ENCODE data around the gene XCR1. TPM values are rescaled to one million over a fixed set of nuclear protein-coding genes. Genes with fewer than 3 reads are reported as not detected.

The XCR1 gene
- total and polyA plus RNA-seq, 2 experiments from 2014 or later = 0.27 to 0.30 TPM

DNA sequence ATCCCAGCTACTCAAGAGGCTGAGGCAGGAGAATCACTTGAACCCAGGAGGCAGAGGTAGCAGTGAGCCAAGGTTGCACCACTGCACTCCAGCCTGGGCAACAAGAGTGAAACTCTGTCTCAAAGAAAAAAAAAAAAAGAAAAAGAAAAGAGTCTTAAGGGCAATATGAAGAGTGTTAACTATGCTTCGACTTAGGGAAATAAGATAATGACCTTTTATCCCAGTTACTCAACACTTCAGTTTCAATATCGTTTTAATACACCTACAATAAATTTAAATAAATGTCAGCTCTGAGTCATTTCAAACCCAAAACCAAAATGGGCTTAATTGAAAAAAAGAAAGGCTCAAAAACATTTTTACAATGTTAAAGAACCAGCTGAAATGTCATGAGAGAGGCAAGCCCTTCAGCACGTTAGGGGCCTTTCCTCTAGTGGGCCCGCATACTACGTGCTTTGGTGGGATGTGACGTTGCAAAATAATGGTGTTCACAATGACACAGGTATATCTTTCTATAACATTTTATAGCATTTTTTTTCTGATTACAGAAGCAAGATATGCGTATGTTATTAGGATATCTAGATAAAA, 47.0 kb downstream of the XCR1 start:
- Histone ChIP-seq H3K79me2 (peaks cover 4% of the 10 kb centered on the region), H2AFZ (no peak overlapping the region), H3K36me3 (replicated peaks; ENCODE audit: insufficient read depth, low read depth) (peaks cover 6% of the 10 kb centered on the region), H3K9me2 (replicated peaks; ENCODE audit: insufficient read depth) (no peaks in the 10 kb centered on the region), H3K27ac (no peak overlapping the region), H3K4me2 (no peak overlapping the region), H3K9me3 (ENCODE audit: low read depth) (no peaks in the 10 kb centered on the region), H3K4me3 (no peak overlapping the region), H4K20me1 (ENCODE audit: insufficient read depth, poor library complexity, severe bottlenecking) (no peaks in the 10 kb centered on the region), H3K27me3 (no peaks in the 10 kb centered on the region), H3K4me1 (ENCODE audit: insufficient read depth) (peaks cover 21% of the 10 kb centered on the region)
- DNase-seq (ENCODE audit: low spot score) = no peak
- TF ChIP-seq, protein P1, sequence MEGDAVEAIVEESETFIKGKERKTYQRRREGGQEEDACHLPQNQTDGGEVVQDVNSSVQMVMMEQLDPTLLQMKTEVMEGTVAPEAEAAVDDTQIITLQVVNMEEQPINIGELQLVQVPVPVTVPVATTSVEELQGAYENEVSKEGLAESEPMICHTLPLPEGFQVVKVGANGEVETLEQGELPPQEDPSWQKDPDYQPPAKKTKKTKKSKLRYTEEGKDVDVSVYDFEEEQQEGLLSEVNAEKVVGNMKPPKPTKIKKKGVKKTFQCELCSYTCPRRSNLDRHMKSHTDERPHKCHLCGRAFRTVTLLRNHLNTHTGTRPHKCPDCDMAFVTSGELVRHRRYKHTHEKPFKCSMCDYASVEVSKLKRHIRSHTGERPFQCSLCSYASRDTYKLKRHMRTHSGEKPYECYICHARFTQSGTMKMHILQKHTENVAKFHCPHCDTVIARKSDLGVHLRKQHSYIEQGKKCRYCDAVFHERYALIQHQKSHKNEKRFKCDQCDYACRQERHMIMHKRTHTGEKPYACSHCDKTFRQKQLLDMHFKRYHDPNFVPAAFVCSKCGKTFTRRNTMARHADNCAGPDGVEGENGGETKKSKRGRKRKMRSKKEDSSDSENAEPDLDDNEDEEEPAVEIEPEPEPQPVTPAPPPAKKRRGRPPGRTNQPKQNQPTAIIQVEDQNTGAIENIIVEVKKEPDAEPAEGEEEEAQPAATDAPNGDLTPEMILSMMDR (IDR thresholded peaks at IDR 0.05; ENCODE audit: poor library complexity) = no peak
- TF ChIP-seq EZH2 (IDR thresholded peaks at IDR 0.05; ENCODE audit: borderline replicate concordance) = no peak
- 97% methylated on average over 7 of the region's 7 CpGs for WGBS (ENCODE audit: low lambda C conversion rate, missing lambda C conversion rate)

DNA sequence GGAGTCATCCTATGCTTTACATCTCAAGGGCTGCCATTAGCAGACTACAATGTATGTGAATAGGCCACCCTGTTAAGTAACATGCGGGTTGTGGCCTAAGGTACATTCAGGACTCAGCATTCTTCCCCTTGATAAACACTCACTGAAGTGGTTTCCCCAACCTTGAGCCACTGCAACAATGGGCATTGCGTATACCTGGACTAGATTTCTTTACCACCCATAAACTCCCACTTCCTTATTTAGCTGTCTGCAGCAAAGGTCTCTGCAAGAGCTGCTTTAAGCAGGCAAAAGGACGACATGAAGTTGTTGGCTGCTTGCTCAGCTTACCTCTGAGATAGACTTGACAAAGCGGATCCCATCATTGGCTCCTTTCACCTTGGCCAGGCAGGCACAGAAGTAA, 47.9 kb downstream of the XCR1 start:
- peaks cover 6% of the 10 kb centered on the region for H3K36me3 ChIP-seq (replicated peaks; ENCODE audit: insufficient read depth, low read depth)
- DNase-seq (ENCODE audit: low spot score) = no peak
- WGBS (ENCODE audit: low lambda C conversion rate, missing lambda C conversion rate) = 98% methylated on average over 4 of the region's 4 CpGs

DNA sequence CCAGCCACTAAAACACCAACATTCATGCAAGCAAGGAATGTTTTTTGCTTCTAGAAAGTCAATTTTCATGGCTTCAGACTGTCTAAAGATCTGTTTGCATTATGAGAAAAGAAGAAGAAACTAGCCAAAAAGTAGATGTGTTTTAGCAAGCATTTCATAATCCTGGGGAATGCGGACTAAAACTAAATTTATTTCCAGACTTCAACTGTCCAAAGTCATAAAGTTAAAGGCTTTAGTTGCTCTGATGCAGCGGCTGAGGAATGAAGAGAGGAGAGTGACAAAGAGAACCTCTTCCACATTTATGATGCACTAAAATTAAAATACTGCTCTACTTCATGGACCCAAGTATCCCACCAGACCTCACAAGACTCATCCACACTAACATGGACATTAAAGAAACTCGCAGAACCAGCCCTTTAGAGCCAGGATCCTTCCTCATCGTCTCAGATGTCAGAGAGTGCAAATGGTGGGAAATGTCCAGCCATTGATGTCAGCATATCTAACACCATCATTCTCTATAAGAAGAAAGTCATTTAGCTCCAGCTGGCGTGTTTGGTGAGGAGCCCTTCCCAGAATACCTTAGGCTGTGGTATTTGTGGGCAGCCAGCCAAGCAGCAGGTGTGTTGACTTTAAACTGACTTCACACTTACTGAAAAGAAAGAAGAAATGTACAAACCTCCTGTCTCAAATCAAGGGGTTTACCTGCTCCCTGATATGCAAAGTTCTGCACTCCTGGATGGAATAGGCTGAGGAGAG, 49.1 kb downstream of the XCR1 start:
- no peaks in the 10 kb centered on the region for H3K27me3 ChIP-seq
- WGBS (ENCODE audit: low lambda C conversion rate, missing lambda C conversion rate) = 91% methylated on average over 5 of the region's 5 CpGs
- H3K9me2 ChIP-seq (replicated peaks; ENCODE audit: insufficient read depth) = no peaks in the 10 kb centered on the region
- H3K4me3 ChIP-seq = no peak overlapping the region
- H3K36me3 ChIP-seq (replicated peaks; ENCODE audit: insufficient read depth, low read depth) = peaks cover 6% of the 10 kb centered on the region
- TF ChIP-seq EZH2 (IDR thresholded peaks at IDR 0.05; ENCODE audit: borderline replicate concordance) (no peak), EZH2phosphoT487 (IDR thresholded peaks at IDR 0.05; ENCODE audit: low read depth, severe bottlenecking, unreplicated experiment) (no peak)
- TF ChIP-seq, protein P1 (IDR thresholded peaks at IDR 0.05; ENCODE audit: poor library complexity) = no peak
- peak overlapping the region; percentile 11 for H3K27ac ChIP-seq
- H4K20me1 ChIP-seq (ENCODE audit: insufficient read depth, poor library complexity, severe bottlenecking) = no peaks in the 10 kb centered on the region
- H3K79me2 ChIP-seq = no peaks in the 10 kb centered on the region
- no peak overlapping the region for H3K4me2 ChIP-seq
- H3K9me3 ChIP-seq (ENCODE audit: low read depth) = no peaks in the 10 kb centered on the region
- no peak overlapping the region for H2AFZ ChIP-seq
- H3K4me1 ChIP-seq (ENCODE audit: insufficient read depth) = peaks cover 3% of the 10 kb centered on the region
- DNase-seq (ENCODE audit: low spot score) = peak; percentile 35

More for the DNA sequence above, 47.9 kb downstream of the XCR1 start:
- no peaks in the 10 kb centered on the region for H3K79me2 ChIP-seq
- H2AFZ ChIP-seq = no peak overlapping the region
- peaks cover 12% of the 10 kb centered on the region for H3K4me1 ChIP-seq (ENCODE audit: insufficient read depth)
- H3K9me3 ChIP-seq (ENCODE audit: low read depth) = no peaks in the 10 kb centered on the region
- no peak overlapping the region for H3K27ac ChIP-seq
- TF ChIP-seq, protein P1 (IDR thresholded peaks at IDR 0.05; ENCODE audit: poor library complexity) = no peak
- no peak for TF ChIP-seq EZH2phosphoT487 (IDR thresholded peaks at IDR 0.05; ENCODE audit: low read depth, severe bottlenecking, unreplicated experiment)
- no peak for TF ChIP-seq EZH2 (IDR thresholded peaks at IDR 0.05; ENCODE audit: borderline replicate concordance)
- H3K4me2 ChIP-seq = no peak overlapping the region
- no peaks in the 10 kb centered on the region for H4K20me1 ChIP-seq (ENCODE audit: insufficient read depth, poor library complexity, severe bottlenecking)
- H3K27me3 ChIP-seq = no peaks in the 10 kb centered on the region
- H3K4me3 ChIP-seq = no peak overlapping the region
- H3K9me2 ChIP-seq (replicated peaks; ENCODE audit: insufficient read depth) = no peaks in the 10 kb centered on the region
